ENCODE measurements around the gene SH3PXD2B. TPM values are rescaled to one million over a fixed set of nuclear protein-coding genes. Genes with fewer than 3 reads are reported as not detected.

SH3PXD2B gene
- total RNA-seq, 1 experiment from 2014 or later: 27.5 TPM

- no peaks in the 10 kb centered on the region for H4K20me1 ChIP-seq (ENCODE audit: insufficient read depth)
- TF ChIP-seq ATF3 (IDR thresholded peaks at IDR 0.05) (no peak), RAD21 (IDR thresholded peaks at IDR 0.05; ENCODE audit: low read depth) (no peak), ZFX (IDR thresholded peaks at IDR 0.05) (no peak), EGR1 (IDR thresholded peaks at IDR 0.05; ENCODE audit: low read depth) (no peak), SP1 (IDR thresholded peaks at IDR 0.05; ENCODE audit: low read depth) (no peak), EZH2 (IDR thresholded peaks at IDR 0.05) (no peak)
- H3K27ac ChIP-seq (ENCODE audit: low read depth, low read length): no peak overlapping the region
- ATAC-seq: no peak
- peaks cover 5 to 7% of the 10 kb centered on the region in 2 experiments; a peak in 1 of 4 replicates for H3K36me3 ChIP-seq (ENCODE audit: control insufficient read depth in 1 of 2, insufficient read depth in 2 of 2, low read length in 2 of 2)
- H3K9me2 ChIP-seq (ENCODE audit: insufficient read depth): no peaks in the 10 kb centered on the region
- H3K79me2 ChIP-seq (ENCODE audit: insufficient read depth, low read length): no peaks in the 10 kb centered on the region
- BruUV-seq (replicated peaks): no TSS peak
- H3K9ac ChIP-seq (ENCODE audit: low read length): no peak overlapping the region
- H3K4me3 ChIP-seq (replicated peaks in 1 of 2; ENCODE audit: low read depth in 1 of 2, low read length in 2 of 2): no peak overlapping the region
- H2AFZ ChIP-seq (ENCODE audit: low read depth, low read length, poor library complexity, severe bottlenecking): no peak overlapping the region
- intact Hi-C loops (cut with micrococcal nuclease): no loop called here
- DNase-seq (ENCODE audit: low read depth, low spot score): no peak
- no peaks in the 10 kb centered on the region for H3K9me3 ChIP-seq (ENCODE audit: control insufficient read depth in 1 of 2, insufficient read depth in 1 of 2, low read depth in 1 of 2, low read length in 2 of 2)
- no peaks in the 10 kb centered on the region for H3K4me1 ChIP-seq (ENCODE audit: control insufficient read depth in 1 of 2, insufficient read depth in 2 of 2, low read length in 2 of 2)
- CTCF ChIA-PET: no interaction called here
- no peaks in the 10 kb centered on the region for H3K27me3 ChIP-seq (ENCODE audit: insufficient read depth, low read length)
- POLR2A ChIA-PET: no interaction called here
- no peak overlapping the region for H3K4me2 ChIP-seq (ENCODE audit: low read length)
- RAD21 ChIA-PET (ENCODE audit: low non-redundant PET in 1 of 2, low total read pairs in 2 of 2, uncharacterized antibody in 2 of 2, unreplicated experiment in 2 of 2): no interaction called here
Observed at GRCh38 chr5:172342918-172343317, 111.4 kb downstream of the SH3PXD2B start.

GRCh38 chr5:172339264-172340180 lies 114.8 kb downstream of the SH3PXD2B start:
- POLR2A ChIA-PET: no interaction called here

More at GRCh38 chr5:172339264-172340180, 114.8 kb downstream of the SH3PXD2B start:
- no peak overlapping the region for H3K9ac ChIP-seq (ENCODE audit: low read length)
- H3K27ac ChIP-seq (ENCODE audit: low read depth, low read length): no peak overlapping the region
- H3K9me3 ChIP-seq (ENCODE audit: control insufficient read depth in 1 of 2, insufficient read depth in 1 of 2, low read depth in 1 of 2, low read length in 2 of 2): no peaks in the 10 kb centered on the region
- H3K4me2 ChIP-seq (ENCODE audit: low read length): no peak overlapping the region
- ATAC-seq (no peak), DNase-seq (ENCODE audit: low read depth, low spot score) (no peak)
- ChIA-PET RAD21 (ENCODE audit: low non-redundant PET in 1 of 2, low total read pairs in 2 of 2, uncharacterized antibody in 2 of 2, unreplicated experiment in 2 of 2) (no interaction called here), CTCF (no interaction called here)
- no peaks in the 10 kb centered on the region for H3K27me3 ChIP-seq (ENCODE audit: insufficient read depth, low read length)
- H3K79me2 ChIP-seq (ENCODE audit: insufficient read depth, low read length): no peaks in the 10 kb centered on the region
- H3K9me2 ChIP-seq (ENCODE audit: insufficient read depth): no peaks in the 10 kb centered on the region
- intact Hi-C loops (cut with micrococcal nuclease): no loop called here
- 0 out of 4 replicates have a peak, but pooled peaks cover 0 to 3% of the 10 kb centered on the region in 2 experiments for H3K36me3 ChIP-seq (ENCODE audit: control insufficient read depth in 1 of 2, insufficient read depth in 2 of 2, low read length in 2 of 2)
- no peak overlapping the region for H3K4me3 ChIP-seq (replicated peaks in 1 of 2; ENCODE audit: low read depth in 1 of 2, low read length in 2 of 2)
- no peaks in the 10 kb centered on the region for H3K4me1 ChIP-seq (ENCODE audit: control insufficient read depth in 1 of 2, insufficient read depth in 2 of 2, low read length in 2 of 2)
- H4K20me1 ChIP-seq (ENCODE audit: insufficient read depth): no peaks in the 10 kb centered on the region
- TF ChIP-seq MAX (IDR thresholded peaks at IDR 0.05): no peak
- no peak for TF ChIP-seq SP1 (IDR thresholded peaks at IDR 0.05; ENCODE audit: low read depth)
- TF ChIP-seq POLR2A (IDR thresholded peaks at IDR 0.05; ENCODE audit: borderline replicate concordance, extremely low read depth, insufficient read depth, insufficient read length): no peak
- no peak for TF ChIP-seq YY1 (IDR thresholded peaks at IDR 0.05; ENCODE audit: extremely low read depth, insufficient replicate concordance, low read depth, low read length)
- no peak for TF ChIP-seq EZH2phosphoT487 (IDR thresholded peaks at IDR 0.05; ENCODE audit: borderline replicate concordance)
- no peak for TF ChIP-seq REST (IDR thresholded peaks at IDR 0.05; ENCODE audit: low read depth)
- TF ChIP-seq FOSL1 (IDR thresholded peaks at IDR 0.05; ENCODE audit: low read depth): no peak
- TF ChIP-seq JUND (IDR thresholded peaks at IDR 0.05): no peak
- no peak for TF ChIP-seq ATF3 (IDR thresholded peaks at IDR 0.05)
- TF ChIP-seq ZNF274 (IDR thresholded peaks at IDR 0.05; ENCODE audit: low read depth, low read length): no peak
- no peak for TF ChIP-seq POLR2AphosphoS5 (IDR thresholded peaks at IDR 0.05; ENCODE audit: low read depth, low read length)
- TF ChIP-seq TCF7L2 (IDR thresholded peaks at IDR 0.05; ENCODE audit: borderline replicate concordance, extremely low read depth, insufficient read depth, insufficient read length): no peak
- H2AFZ ChIP-seq (ENCODE audit: low read depth, low read length, poor library complexity, severe bottlenecking): no peak overlapping the region
- no TSS peak for BruUV-seq (replicated peaks)

All from HCT116 (cell line).